ENCODE results near the gene DICER1. TPM values are rescaled to one million over a fixed set of nuclear protein-coding genes. Genes with fewer than 3 reads are reported as not detected.
"Not testable (repeated sequence)": the region's sequence is repeated elsewhere in the genome, so short reads cannot be mapped to it uniquely, and the experiment has no call there.

Gene DICER1
- total RNA-seq, 1 donor from 2014 or later, result 71.1 TPM

DNA sequence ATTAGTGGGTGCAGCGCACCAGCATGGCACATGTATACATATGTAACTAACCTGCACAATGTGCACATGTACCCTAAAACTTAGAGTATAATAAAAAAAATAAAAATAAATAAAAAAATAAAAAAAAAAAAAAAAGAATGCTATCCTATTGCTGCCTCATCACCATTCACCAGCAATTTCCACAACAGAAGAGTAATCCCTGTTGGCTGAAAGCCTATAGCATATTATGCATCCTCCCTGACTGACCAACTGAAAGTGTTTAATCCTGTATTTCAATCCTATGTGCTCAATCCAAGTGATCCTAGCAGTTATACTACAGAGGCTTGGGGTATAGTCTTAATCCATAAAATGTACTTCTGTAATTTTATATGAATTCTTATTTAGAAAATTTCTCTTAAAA, 18.5 kb downstream of the DICER1 start:
- DNase-seq, result no peak
- H3K4me3 ChIP-seq, result no peak overlapping the region
- no peaks in the 10 kb centered on the region for H3K36me3 ChIP-seq
- TF ChIP-seq, protein P1, sequence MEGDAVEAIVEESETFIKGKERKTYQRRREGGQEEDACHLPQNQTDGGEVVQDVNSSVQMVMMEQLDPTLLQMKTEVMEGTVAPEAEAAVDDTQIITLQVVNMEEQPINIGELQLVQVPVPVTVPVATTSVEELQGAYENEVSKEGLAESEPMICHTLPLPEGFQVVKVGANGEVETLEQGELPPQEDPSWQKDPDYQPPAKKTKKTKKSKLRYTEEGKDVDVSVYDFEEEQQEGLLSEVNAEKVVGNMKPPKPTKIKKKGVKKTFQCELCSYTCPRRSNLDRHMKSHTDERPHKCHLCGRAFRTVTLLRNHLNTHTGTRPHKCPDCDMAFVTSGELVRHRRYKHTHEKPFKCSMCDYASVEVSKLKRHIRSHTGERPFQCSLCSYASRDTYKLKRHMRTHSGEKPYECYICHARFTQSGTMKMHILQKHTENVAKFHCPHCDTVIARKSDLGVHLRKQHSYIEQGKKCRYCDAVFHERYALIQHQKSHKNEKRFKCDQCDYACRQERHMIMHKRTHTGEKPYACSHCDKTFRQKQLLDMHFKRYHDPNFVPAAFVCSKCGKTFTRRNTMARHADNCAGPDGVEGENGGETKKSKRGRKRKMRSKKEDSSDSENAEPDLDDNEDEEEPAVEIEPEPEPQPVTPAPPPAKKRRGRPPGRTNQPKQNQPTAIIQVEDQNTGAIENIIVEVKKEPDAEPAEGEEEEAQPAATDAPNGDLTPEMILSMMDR (IDR thresholded peaks at IDR 0.05), result no peak
- intact Hi-C loops (cut with DNase I), result no loop called here
- ATAC-seq, result no peak
- H3K4me1 ChIP-seq, result peaks cover 55% of the 10 kb centered on the region
- H3K27ac ChIP-seq, result no peak overlapping the region
- no peaks in the 10 kb centered on the region for H3K27me3 ChIP-seq
- no peaks in the 10 kb centered on the region for H3K9me3 ChIP-seq

GRCh38 chr14:95138455-95138854, 18.9 kb downstream of the DICER1 start:
- H3K36me3 ChIP-seq; H3K4me3 ChIP-seq; DNase-seq; ATAC-seq; H3K27me3 ChIP-seq; intact Hi-C loops (cut with DNase I); H3K9me3 ChIP-seq; H3K27ac ChIP-seq: not testable (repeated sequence)
- H3K4me1 ChIP-seq, result peaks cover 58% of the 10 kb centered on the region

GRCh38 chr14:95137804-95138167, 19.5 kb downstream of the DICER1 start:
- H3K36me3 ChIP-seq, result peaks cover 9% of the 10 kb centered on the region
- TF ChIP-seq, protein P1 (IDR thresholded peaks at IDR 0.05), result no peak
- H3K4me1 ChIP-seq, result peaks cover 54% of the 10 kb centered on the region
- intact Hi-C loops (cut with DNase I), result no loop called here
- no peak overlapping the region for H3K4me3 ChIP-seq
- H3K9me3 ChIP-seq, result no peaks in the 10 kb centered on the region
- no peaks in the 10 kb centered on the region for H3K27me3 ChIP-seq
- no peak for ATAC-seq
- no peak for DNase-seq
- H3K27ac ChIP-seq, result peak overlapping the region; percentile 11

DNA sequence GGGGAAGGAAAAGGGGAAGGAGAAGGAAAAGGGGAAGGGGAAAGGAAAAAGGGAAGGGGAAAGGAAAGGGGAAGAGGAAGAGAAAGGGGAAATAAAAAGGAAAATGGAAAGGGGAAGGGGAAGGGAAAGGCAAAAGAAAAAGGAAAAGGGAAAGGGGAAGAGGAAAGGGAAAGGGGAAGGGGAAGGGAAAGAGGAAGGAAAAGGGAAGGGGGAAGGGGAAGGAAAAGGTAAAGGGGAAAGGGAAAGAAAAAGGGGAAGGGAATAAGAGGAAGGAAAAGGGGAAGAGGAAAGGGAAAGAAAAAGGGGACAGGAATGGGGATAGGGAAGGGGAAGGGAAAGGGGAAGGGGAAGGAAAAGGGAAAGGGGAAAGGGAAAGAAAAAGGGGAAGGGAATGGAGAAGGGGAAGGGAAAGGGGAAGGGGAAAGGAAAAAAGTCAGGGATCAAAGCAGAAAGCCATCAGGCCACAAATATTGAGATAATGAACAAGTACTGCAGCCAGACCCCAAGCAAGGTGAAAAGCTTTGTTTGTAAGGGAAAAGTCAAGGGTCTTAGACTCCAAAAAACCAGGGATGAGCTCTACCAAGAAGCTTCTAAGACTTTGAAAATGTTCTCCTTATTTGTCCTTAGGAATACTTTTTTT, 20.0 kb downstream of the DICER1 start:
- Histone ChIP-seq H3K27ac (peak overlapping the region; percentile 11), H3K4me1 (peaks cover 50% of the 10 kb centered on the region), H3K36me3 (peaks cover 11% of the 10 kb centered on the region), H3K27me3 (no peaks in the 10 kb centered on the region), H3K4me3 (no peak overlapping the region), H3K9me3 (no peaks in the 10 kb centered on the region)
- ATAC-seq (no peak), DNase-seq (no peak)
- TF ChIP-seq, protein P1 (IDR thresholded peaks at IDR 0.05), result no peak
- intact Hi-C loops (cut with DNase I), result no loop called here

DNA sequence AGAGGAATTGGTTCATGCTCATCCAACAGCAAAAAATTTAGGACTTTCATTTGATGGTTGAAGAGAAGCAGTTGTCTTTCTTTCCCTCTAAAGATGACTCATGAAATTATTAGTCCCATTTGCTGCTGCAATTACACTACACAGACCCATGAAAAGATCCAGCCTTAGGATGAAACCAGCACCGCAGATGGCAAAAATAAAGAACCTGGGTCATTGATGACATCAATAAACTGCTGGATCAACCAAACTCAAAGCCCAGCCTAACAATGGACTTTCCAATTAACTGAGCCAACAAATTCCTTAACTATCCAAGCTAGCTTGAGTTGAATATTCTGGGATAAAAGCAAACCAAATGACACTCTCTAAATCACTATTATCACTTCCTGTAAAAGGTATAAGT, 20.7 kb downstream of the DICER1 start:
- TF ChIP-seq, protein P1 (IDR thresholded peaks at IDR 0.05), result no peak
- no peaks in the 10 kb centered on the region for H3K27me3 ChIP-seq
- no peak overlapping the region for H3K4me3 ChIP-seq
- peaks cover 11% of the 10 kb centered on the region for H3K36me3 ChIP-seq
- no peak for ATAC-seq
- H3K9me3 ChIP-seq, result no peaks in the 10 kb centered on the region
- H3K4me1 ChIP-seq, result peaks cover 50% of the 10 kb centered on the region
- DNase-seq, result no peak
- no peak overlapping the region for H3K27ac ChIP-seq
- intact Hi-C loops (cut with DNase I), result no loop called here

GRCh38 chr14:95134304-95134933, 22.9 kb downstream of the DICER1 start:
- H3K27ac ChIP-seq, result no peak overlapping the region
- no peaks in the 10 kb centered on the region for H3K9me3 ChIP-seq
- peaks cover 30% of the 10 kb centered on the region for H3K4me1 ChIP-seq
- H3K36me3 ChIP-seq, result peaks cover 22% of the 10 kb centered on the region
- ATAC-seq (peak; percentile 73), DNase-seq (no peak)
- H3K27me3 ChIP-seq, result no peaks in the 10 kb centered on the region
- no peak overlapping the region for H3K4me3 ChIP-seq
- intact Hi-C loops (cut with DNase I), result no loop called here
- TF ChIP-seq, protein P1 (IDR thresholded peaks at IDR 0.05), result no peak

Measured in upper lobe of right lung (tissue), 1 donor.